GM23248 (cell line): ENCODE data around the gene GRID2IP.

Experiments used
- EZH2 ChIP-seq: fragments of 200-600 bp; sonication (generic); IDR thresholded peaks from 2 replicates; pipeline ENCODE4 v1.6.1; 2018; ENCODE audit warnings: antibody characterized with exemption, mild to moderate bottlenecking; ENCODE audit not compliant: insufficient read depth, poor library complexity, severe bottlenecking
- EZH2phosphoT487 ChIP-seq: fragments of 200-600 bp; sonication (generic); IDR thresholded peaks from 2 replicates; pipeline ENCODE4 v1.6.1; 2018; ENCODE audit warnings: antibody characterized with exemption, moderate library complexity, mild to moderate bottlenecking, low read depth; ENCODE audit not compliant: insufficient read depth

GRCh38 chr7:6491194-6491593 is 60.1 kb downstream of the GRID2IP start:
- TF ChIP-seq EZH2 (no peak), EZH2phosphoT487 (no peak)
